ENCODE measurements around the gene ULK4. TPM values are rescaled to one million over a fixed set of nuclear protein-coding genes. Genes with fewer than 3 reads are reported as not detected.

ULK4 gene
- polyA plus RNA-seq, 1 of the 3 experiments (the other 2 are of a cell fraction): 6.2 TPM

DNA sequence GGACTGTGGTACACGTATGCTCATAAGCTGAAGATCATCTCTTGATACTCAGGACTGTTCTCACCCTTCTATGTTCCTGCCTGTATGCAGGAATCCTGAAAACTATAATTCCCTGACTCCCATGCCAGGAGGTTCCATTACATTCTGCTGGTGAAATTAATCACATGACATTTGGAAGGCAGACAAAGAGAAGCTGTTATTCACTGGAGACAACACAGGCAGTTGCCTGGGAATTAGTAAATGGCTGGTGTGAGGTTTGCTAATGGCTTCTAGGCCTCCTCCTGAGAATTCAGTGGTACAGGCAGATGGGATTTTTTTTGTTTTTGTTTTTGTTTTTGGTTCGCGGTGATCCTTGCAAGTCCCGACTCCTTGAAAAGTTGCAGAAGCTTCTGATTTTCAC is 671.2 kb downstream of the ULK4 start:
- no peaks in the 10 kb centered on the region for H3K9me3 ChIP-seq
- ChIA-PET CTCF (no interaction called here), POLR2A (no interaction called here)
- no peaks in the 10 kb centered on the region for H3K9me2 ChIP-seq
- no peak for DNase-seq
- no peak overlapping the region for H3K4me2 ChIP-seq
- H3K36me3 ChIP-seq (replicated peaks in 1 of 2; ENCODE audit: control insufficient read depth in 1 of 2, insufficient read depth in 2 of 2, low read length in 1 of 2): no peaks in the 10 kb centered on the region
- H3F3A ChIP-seq (replicated peaks; ENCODE audit: insufficient read depth): no peaks in the 10 kb centered on the region
- H3K27me3 ChIP-seq (ENCODE audit: insufficient read depth): no peaks in the 10 kb centered on the region
- H3K27ac ChIP-seq (ENCODE audit: low read depth in 2 of 2, low read length in 1 of 2): no peak overlapping the region
- H2AFZ ChIP-seq (ENCODE audit: low read depth): no peak overlapping the region
- no peaks in the 10 kb centered on the region for H3K79me2 ChIP-seq (ENCODE audit: insufficient read depth)
- 98% methylated on average over 4 of the region's 4 CpGs for WGBS (ENCODE audit: low lambda C conversion rate)
- no peak for TF ChIP-seq ELF1 (IDR thresholded peaks at IDR 0.05)
- no peak for TF ChIP-seq FOSL2 (IDR thresholded peaks at IDR 0.05; ENCODE audit: borderline replicate concordance, low read depth)
- no peak overlapping the region for H3K9ac ChIP-seq
- no peaks in the 10 kb centered on the region for H3K4me1 ChIP-seq (ENCODE audit: control insufficient read depth in 1 of 2, insufficient read depth in 2 of 2, low read depth in 1 of 2, low read length in 1 of 2)
- H4K20me1 ChIP-seq (ENCODE audit: insufficient read depth): no peaks in the 10 kb centered on the region
- no peak overlapping the region for H3K4me3 ChIP-seq (ENCODE audit: low read depth in 2 of 2, low read length in 1 of 2)

DNA sequence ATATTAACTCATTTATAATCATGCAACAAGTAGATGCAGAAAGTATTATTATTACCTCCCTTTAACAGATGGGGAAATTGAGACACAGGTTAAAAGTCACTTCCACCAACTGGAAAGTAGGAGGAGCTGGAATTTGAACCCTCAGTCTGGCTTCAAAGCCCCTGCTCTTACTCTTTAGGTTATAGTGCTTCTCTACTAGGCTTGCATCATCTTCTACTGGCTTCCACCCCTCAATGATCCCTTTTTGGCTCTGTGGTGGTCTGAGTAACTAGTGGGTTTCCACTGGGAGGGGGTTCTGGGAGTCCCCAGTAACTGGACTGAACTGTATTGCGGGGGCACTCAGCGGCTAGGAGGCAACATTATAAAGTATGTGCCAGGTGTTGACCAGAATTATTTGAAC is 671.6 kb downstream of the ULK4 start:
- H3K27me3 ChIP-seq (ENCODE audit: insufficient read depth): no peaks in the 10 kb centered on the region
- no peaks in the 10 kb centered on the region for H3K9me3 ChIP-seq
- no peaks in the 10 kb centered on the region for H3K9me2 ChIP-seq
- H3K27ac ChIP-seq (ENCODE audit: low read depth in 2 of 2, low read length in 1 of 2): no peak overlapping the region
- POLR2A ChIA-PET: no interaction called here
- H2AFZ ChIP-seq (ENCODE audit: low read depth): no peak overlapping the region
- no peaks in the 10 kb centered on the region for H3F3A ChIP-seq (replicated peaks; ENCODE audit: insufficient read depth)
- CTCF ChIA-PET: no interaction called here
- no peaks in the 10 kb centered on the region for H4K20me1 ChIP-seq (ENCODE audit: insufficient read depth)
- 90% methylated on average over 2 of the region's 2 CpGs for whole genome bisulfite sequencing (ENCODE audit: low lambda C conversion rate)
- no peak overlapping the region for H3K4me2 ChIP-seq
- H3K4me3 ChIP-seq (ENCODE audit: low read depth in 2 of 2, low read length in 1 of 2): no peak overlapping the region
- no peaks in the 10 kb centered on the region for H3K4me1 ChIP-seq (ENCODE audit: control insufficient read depth in 1 of 2, insufficient read depth in 2 of 2, low read depth in 1 of 2, low read length in 1 of 2)
- no peaks in the 10 kb centered on the region for H3K36me3 ChIP-seq (replicated peaks in 1 of 2; ENCODE audit: control insufficient read depth in 1 of 2, insufficient read depth in 2 of 2, low read length in 1 of 2)
- no peak overlapping the region for H3K9ac ChIP-seq
- TF ChIP-seq, protein P1, sequence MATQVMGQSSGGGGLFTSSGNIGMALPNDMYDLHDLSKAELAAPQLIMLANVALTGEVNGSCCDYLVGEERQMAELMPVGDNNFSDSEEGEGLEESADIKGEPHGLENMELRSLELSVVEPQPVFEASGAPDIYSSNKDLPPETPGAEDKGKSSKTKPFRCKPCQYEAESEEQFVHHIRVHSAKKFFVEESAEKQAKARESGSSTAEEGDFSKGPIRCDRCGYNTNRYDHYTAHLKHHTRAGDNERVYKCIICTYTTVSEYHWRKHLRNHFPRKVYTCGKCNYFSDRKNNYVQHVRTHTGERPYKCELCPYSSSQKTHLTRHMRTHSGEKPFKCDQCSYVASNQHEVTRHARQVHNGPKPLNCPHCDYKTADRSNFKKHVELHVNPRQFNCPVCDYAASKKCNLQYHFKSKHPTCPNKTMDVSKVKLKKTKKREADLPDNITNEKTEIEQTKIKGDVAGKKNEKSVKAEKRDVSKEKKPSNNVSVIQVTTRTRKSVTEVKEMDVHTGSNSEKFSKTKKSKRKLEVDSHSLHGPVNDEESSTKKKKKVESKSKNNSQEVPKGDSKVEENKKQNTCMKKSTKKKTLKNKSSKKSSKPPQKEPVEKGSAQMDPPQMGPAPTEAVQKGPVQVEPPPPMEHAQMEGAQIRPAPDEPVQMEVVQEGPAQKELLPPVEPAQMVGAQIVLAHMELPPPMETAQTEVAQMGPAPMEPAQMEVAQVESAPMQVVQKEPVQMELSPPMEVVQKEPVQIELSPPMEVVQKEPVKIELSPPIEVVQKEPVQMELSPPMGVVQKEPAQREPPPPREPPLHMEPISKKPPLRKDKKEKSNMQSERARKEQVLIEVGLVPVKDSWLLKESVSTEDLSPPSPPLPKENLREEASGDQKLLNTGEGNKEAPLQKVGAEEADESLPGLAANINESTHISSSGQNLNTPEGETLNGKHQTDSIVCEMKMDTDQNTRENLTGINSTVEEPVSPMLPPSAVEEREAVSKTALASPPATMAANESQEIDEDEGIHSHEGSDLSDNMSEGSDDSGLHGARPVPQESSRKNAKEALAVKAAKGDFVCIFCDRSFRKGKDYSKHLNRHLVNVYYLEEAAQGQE (IDR thresholded peaks at IDR 0.05; ENCODE audit: low read depth, low read length): no peak
- no peak for TF ChIP-seq NFIC (IDR thresholded peaks at IDR 0.05; ENCODE audit: borderline replicate concordance)
- TF ChIP-seq FOSL2 (IDR thresholded peaks at IDR 0.05; ENCODE audit: borderline replicate concordance, low read depth): no peak
- TF ChIP-seq, protein P2, sequence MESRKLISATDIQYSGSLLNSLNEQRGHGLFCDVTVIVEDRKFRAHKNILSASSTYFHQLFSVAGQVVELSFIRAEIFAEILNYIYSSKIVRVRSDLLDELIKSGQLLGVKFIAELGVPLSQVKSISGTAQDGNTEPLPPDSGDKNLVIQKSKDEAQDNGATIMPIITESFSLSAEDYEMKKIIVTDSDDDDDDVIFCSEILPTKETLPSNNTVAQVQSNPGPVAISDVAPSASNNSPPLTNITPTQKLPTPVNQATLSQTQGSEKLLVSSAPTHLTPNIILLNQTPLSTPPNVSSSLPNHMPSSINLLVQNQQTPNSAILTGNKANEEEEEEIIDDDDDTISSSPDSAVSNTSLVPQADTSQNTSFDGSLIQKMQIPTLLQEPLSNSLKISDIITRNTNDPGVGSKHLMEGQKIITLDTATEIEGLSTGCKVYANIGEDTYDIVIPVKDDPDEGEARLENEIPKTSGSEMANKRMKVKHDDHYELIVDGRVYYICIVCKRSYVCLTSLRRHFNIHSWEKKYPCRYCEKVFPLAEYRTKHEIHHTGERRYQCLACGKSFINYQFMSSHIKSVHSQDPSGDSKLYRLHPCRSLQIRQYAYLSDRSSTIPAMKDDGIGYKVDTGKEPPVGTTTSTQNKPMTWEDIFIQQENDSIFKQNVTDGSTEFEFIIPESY (IDR thresholded peaks at IDR 0.05; ENCODE audit: borderline replicate concordance, low read depth): no peak
- no peak for TF ChIP-seq RCOR1 (IDR thresholded peaks at IDR 0.05; ENCODE audit: low read length)
- no peak for TF ChIP-seq MEF2A (IDR thresholded peaks at IDR 0.05; ENCODE audit: borderline replicate concordance, low read depth)
- TF ChIP-seq, protein P3, sequence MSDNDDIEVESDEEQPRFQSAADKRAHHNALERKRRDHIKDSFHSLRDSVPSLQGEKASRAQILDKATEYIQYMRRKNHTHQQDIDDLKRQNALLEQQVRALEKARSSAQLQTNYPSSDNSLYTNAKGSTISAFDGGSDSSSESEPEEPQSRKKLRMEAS (IDR thresholded peaks at IDR 0.05; ENCODE audit: low read depth): no peak
- TF ChIP-seq, protein P4, sequence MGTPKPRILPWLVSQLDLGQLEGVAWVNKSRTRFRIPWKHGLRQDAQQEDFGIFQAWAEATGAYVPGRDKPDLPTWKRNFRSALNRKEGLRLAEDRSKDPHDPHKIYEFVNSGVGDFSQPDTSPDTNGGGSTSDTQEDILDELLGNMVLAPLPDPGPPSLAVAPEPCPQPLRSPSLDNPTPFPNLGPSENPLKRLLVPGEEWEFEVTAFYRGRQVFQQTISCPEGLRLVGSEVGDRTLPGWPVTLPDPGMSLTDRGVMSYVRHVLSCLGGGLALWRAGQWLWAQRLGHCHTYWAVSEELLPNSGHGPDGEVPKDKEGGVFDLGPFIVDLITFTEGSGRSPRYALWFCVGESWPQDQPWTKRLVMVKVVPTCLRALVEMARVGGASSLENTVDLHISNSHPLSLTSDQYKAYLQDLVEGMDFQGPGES (IDR thresholded peaks at IDR 0.05; ENCODE audit: low read depth, low read length): no peak
- no peak for TF ChIP-seq CHD2 (IDR thresholded peaks at IDR 0.05; ENCODE audit: low read length, partially characterized antibody)
- H3K79me2 ChIP-seq (ENCODE audit: insufficient read depth): no peaks in the 10 kb centered on the region
- DNase-seq: no peak
